ENCODE data around the gene PPP2R2C. TPM values are rescaled to one million over a fixed set of nuclear protein-coding genes. Genes with fewer than 3 reads are reported as not detected.

PPP2R2C gene
- total RNA-seq, 1 donor from 2014 or later = 10.8 TPM

DNA sequence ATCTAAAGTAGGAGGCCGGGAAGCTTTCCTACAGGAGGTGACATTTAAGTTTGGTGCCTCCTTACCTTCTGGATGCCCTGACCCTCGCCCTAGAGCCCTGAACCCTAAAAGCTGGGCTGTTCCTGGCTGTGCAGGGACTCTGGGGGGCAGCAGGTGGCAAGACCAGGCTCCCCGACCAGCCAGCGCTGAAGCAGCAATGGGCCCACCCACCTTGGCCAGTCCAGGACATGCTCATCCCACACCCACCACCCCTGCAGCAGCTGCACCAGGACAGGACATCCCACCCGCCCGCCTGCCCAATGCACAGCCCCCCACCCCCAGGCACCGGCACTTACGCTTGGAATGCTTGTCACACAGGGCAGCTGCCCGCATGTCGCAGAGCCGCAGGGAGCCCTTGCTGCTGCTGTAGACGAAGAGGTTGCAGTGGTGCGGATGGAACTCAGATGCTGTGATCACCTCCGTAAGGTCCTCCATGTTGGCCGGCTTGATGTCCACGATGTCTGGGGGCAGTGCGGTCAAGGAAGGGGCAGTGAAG lies 124.8 kb downstream of the PPP2R2C start:
- no peak overlapping the region for H3K27ac Mint-ChIP-seq
- no peaks in the 10 kb centered on the region for H3K4me1 Mint-ChIP-seq (ENCODE audit: unreplicated experiment)
- H3K36me3 Mint-ChIP-seq = no peaks in the 10 kb centered on the region
- H3K9me3 Mint-ChIP-seq = no peaks in the 10 kb centered on the region
- no peak for DNase-seq (ENCODE audit: extremely low spot score, unreplicated experiment)
- peaks cover 22% of the 10 kb centered on the region for H3K27me3 Mint-ChIP-seq
- TF ChIP-seq, protein P1, sequence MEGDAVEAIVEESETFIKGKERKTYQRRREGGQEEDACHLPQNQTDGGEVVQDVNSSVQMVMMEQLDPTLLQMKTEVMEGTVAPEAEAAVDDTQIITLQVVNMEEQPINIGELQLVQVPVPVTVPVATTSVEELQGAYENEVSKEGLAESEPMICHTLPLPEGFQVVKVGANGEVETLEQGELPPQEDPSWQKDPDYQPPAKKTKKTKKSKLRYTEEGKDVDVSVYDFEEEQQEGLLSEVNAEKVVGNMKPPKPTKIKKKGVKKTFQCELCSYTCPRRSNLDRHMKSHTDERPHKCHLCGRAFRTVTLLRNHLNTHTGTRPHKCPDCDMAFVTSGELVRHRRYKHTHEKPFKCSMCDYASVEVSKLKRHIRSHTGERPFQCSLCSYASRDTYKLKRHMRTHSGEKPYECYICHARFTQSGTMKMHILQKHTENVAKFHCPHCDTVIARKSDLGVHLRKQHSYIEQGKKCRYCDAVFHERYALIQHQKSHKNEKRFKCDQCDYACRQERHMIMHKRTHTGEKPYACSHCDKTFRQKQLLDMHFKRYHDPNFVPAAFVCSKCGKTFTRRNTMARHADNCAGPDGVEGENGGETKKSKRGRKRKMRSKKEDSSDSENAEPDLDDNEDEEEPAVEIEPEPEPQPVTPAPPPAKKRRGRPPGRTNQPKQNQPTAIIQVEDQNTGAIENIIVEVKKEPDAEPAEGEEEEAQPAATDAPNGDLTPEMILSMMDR (conservative IDR thresholded peaks at IDR 0.05) = no peak
- H3K4me3 Mint-ChIP-seq = no peak overlapping the region

DNA sequence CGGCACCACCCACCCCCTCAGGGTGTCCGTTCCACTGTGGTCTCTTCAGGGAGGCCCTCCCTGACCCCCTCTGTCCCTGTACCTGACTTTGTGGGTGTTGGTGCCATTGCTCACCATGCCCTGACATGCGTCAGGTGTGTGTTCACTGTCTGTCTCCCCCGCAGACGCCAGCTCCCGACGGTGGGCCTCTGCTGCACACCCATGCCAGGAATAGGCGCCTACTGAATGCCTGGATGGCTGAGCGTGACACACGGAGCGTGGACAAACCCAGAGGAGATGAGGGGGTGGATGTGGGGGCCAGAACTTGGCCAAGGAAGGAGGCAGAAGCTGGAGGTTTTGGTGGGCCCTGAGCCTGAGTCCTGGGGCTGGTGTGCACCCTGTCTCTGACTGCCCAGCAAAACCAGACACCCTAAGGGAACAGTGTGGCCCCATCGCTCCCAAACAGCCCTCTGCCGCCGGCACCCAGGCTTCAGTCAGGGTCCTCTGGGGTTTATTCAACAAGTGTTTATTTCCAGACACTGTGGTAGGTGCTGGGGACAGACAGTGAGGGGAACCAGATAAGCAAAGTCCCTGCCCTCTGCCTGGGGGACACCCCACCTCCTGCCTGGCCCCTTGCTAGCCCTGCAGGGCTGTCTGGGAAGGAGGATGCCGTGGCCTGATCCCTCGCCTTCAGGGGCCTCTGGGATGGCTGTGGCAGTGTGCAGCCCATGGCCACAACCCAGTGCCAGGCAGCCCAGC lies 125.9 kb downstream of the PPP2R2C start:
- Mint-ChIP-seq H3K4me1 (ENCODE audit: unreplicated experiment) (no peaks in the 10 kb centered on the region), H3K9me3 (no peaks in the 10 kb centered on the region), H3K4me3 (no peak overlapping the region), H3K36me3 (no peaks in the 10 kb centered on the region), H3K27me3 (peaks cover 20% of the 10 kb centered on the region), H3K27ac (no peak overlapping the region)
- TF ChIP-seq, protein P1 (conservative IDR thresholded peaks at IDR 0.05) = no peak
- DNase-seq (ENCODE audit: extremely low spot score, unreplicated experiment) = no peak

DNA sequence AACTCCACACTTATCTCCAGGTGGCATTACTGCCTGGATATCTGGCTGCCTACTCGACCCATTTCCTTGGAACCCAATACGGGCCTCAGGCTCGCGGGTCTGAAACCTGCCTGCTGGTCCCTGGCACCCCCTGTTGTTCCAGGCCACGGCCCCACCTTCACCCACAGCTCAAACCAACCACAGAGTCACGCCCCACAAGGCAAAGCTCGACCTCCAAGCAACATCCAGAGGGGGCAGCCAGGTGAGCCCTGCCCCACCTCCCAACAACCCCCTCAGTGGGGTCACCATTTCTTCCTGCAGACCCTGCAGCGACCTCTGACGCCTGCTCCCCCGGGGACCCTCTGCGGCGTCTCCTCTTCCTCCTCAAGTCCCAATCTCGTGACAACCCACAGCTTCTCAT lies 126.5 kb downstream of the PPP2R2C start:
- peaks cover 20% of the 10 kb centered on the region for H3K27me3 Mint-ChIP-seq
- no peak overlapping the region for H3K27ac Mint-ChIP-seq
- no peaks in the 10 kb centered on the region for H3K36me3 Mint-ChIP-seq
- H3K4me3 Mint-ChIP-seq = no peak overlapping the region
- DNase-seq (ENCODE audit: extremely low spot score, unreplicated experiment) = no peak
- TF ChIP-seq, protein P1 (conservative IDR thresholded peaks at IDR 0.05) = no peak
- H3K4me1 Mint-ChIP-seq (ENCODE audit: unreplicated experiment) = no peaks in the 10 kb centered on the region
- no peaks in the 10 kb centered on the region for H3K9me3 Mint-ChIP-seq

DNA sequence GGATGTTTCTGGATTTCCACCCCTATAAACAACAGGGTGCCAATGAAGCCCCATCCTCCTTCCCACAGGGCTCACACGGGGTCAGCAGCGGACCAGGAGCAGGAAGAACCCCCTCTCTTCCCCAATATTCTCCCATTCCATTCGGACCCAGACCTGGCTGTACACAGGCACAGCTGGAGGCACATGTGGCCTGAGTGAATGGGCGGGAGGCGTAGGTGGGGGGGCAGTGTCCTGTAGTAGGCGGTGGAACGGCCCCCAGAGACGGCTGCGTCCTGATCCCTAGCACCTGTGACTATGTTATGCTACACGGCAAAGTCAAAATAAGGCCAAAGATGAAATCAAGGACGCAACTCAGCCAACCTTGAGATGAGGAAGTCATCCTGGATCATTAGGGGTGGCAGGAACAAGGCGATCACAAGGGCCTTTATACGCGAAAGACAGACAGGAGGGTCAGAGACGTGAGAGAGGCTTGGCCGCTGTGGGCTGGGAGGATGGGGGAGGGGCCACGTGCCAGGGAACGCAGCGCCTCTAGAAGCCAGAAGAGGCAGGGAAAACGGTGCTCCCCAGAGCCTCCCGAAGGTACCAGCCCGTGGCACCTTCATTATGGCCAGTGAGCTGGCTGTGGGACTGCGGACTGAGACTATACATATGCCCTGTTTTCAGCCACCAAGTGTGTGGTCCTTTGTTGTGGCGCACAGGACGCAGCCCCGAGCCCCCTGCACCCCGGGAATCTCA lies 127.2 kb downstream of the PPP2R2C start:
- TF ChIP-seq, protein P1 (conservative IDR thresholded peaks at IDR 0.05) = no peak
- Mint-ChIP-seq H3K4me1 (ENCODE audit: unreplicated experiment) (no peaks in the 10 kb centered on the region), H3K4me3 (no peak overlapping the region), H3K9me3 (no peaks in the 10 kb centered on the region), H3K36me3 (no peaks in the 10 kb centered on the region), H3K27me3 (peaks cover 15% of the 10 kb centered on the region), H3K27ac (no peak overlapping the region)
- no peak for DNase-seq (ENCODE audit: extremely low spot score, unreplicated experiment)

DNA sequence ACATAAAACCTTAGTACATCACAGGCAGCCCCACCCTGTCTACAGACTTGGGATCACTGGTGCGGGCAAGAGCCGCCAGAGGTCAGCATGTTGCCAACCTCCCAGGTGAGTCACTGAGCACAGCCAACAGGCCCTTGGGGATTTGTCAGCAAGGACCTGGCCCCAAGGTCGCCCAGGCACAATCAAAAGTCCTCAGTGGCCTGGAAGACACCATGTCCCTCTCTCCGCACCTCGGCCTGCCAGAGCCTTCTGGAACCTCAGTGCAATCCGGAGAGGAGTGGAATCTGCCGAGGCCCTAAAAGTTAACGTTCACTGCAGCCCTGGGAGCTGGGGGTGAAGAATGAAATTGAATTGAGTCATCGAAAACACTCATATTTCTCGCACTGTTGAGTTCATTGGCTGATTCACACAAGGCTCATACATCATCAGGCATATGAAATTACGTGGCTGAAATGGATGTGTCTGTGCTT lies 128.4 kb downstream of the PPP2R2C start:
- TF ChIP-seq, protein P1 (conservative IDR thresholded peaks at IDR 0.05) = no peak
- Mint-ChIP-seq H3K27ac (no peak overlapping the region), H3K4me3 (no peak overlapping the region), H3K4me1 (ENCODE audit: unreplicated experiment) (no peaks in the 10 kb centered on the region), H3K9me3 (no peaks in the 10 kb centered on the region), H3K36me3 (no peaks in the 10 kb centered on the region), H3K27me3 (peaks cover 19% of the 10 kb centered on the region)
- DNase-seq (ENCODE audit: extremely low spot score, unreplicated experiment) = no peak
